Measurements from ENCODE around the gene KIDINS220.
A peak's percentile ranks its signal among the peaks of the same experiment; 100 is the strongest.

Gene KIDINS220

GRCh38 chr2:8836971-8837794 is at the start of gene KIDINS220:
Gene KIDINS220 (minus strand): TSS chr2:8837613. CDS start chr2:8827093, 10,520 bp downstream.
- TF ChIP-seq GATA3 (IDR thresholded peaks at IDR 0.05; ENCODE audit: low read depth, low read length) (no peak), GATA2 (IDR thresholded peaks at IDR 0.05; ENCODE audit: low read depth, low read length) (no peak)

- no peak for TF ChIP-seq GATA3 (IDR thresholded peaks at IDR 0.05; ENCODE audit: low read depth, low read length)
- TF ChIP-seq GATA2 (IDR thresholded peaks at IDR 0.05; ENCODE audit: low read depth, low read length), result no peak
These were observed 49.5 kb upstream of the KIDINS220 start for GRCh38 chr2:8886876-8887275.

- TF ChIP-seq GATA3 (IDR thresholded peaks at IDR 0.05; ENCODE audit: low read depth, low read length) (no peak), GATA2 (IDR thresholded peaks at IDR 0.05; ENCODE audit: low read depth, low read length) (no peak)
These were observed 48.7 kb upstream of the KIDINS220 start for GRCh38 chr2:8886202-8886518.

- no peak for TF ChIP-seq GATA2 (IDR thresholded peaks at IDR 0.05; ENCODE audit: low read depth, low read length)
- no peak for TF ChIP-seq GATA3 (IDR thresholded peaks at IDR 0.05; ENCODE audit: low read depth, low read length)
These were observed 48.2 kb upstream of the KIDINS220 start for GRCh38 chr2:8885449-8886201.

GRCh38 chr2:8884812-8885211 is 47.4 kb upstream of the KIDINS220 start:
- TF ChIP-seq GATA2 (IDR thresholded peaks at IDR 0.05; ENCODE audit: low read depth, low read length) (no peak), GATA3 (IDR thresholded peaks at IDR 0.05; ENCODE audit: low read depth, low read length) (no peak)

GRCh38 chr2:8882094-8882493 is 44.7 kb upstream of the KIDINS220 start:
- TF ChIP-seq GATA2 (IDR thresholded peaks at IDR 0.05; ENCODE audit: low read depth, low read length), result no peak
- no peak for TF ChIP-seq GATA3 (IDR thresholded peaks at IDR 0.05; ENCODE audit: low read depth, low read length)

GRCh38 chr2:8877894-8878293 is 40.5 kb upstream of the KIDINS220 start:
- no peak for TF ChIP-seq GATA3 (IDR thresholded peaks at IDR 0.05; ENCODE audit: low read depth, low read length)
- no peak for TF ChIP-seq GATA2 (IDR thresholded peaks at IDR 0.05; ENCODE audit: low read depth, low read length)

- TF ChIP-seq GATA2 (IDR thresholded peaks at IDR 0.05; ENCODE audit: low read depth, low read length) (no peak), GATA3 (IDR thresholded peaks at IDR 0.05; ENCODE audit: low read depth, low read length) (no peak)
These were observed 39.9 kb upstream of the KIDINS220 start for GRCh38 chr2:8877332-8877731.

GRCh38 chr2:8876628-8877027 is 39.2 kb upstream of the KIDINS220 start:
- no peak for TF ChIP-seq GATA3 (IDR thresholded peaks at IDR 0.05; ENCODE audit: low read depth, low read length)
- no peak for TF ChIP-seq GATA2 (IDR thresholded peaks at IDR 0.05; ENCODE audit: low read depth, low read length)

GRCh38 chr2:8872821-8873432 is 35.5 kb upstream of the KIDINS220 start:
- TF ChIP-seq GATA2 (IDR thresholded peaks at IDR 0.05; ENCODE audit: low read depth, low read length) (peak; percentile 52; the same call in 1 of the 2 replicates), GATA3 (IDR thresholded peaks at IDR 0.05; ENCODE audit: low read depth, low read length) (peak; percentile 62; the same call in 1 of the 2 replicates)

- TF ChIP-seq GATA2 (IDR thresholded peaks at IDR 0.05; ENCODE audit: low read depth, low read length) (no peak), GATA3 (IDR thresholded peaks at IDR 0.05; ENCODE audit: low read depth, low read length) (no peak)
These were observed 33.0 kb upstream of the KIDINS220 start for GRCh38 chr2:8870441-8870840.

GRCh38 chr2:8867363-8867762 is 29.9 kb upstream of the KIDINS220 start:
- peak; percentile 83 for TF ChIP-seq GATA3 (IDR thresholded peaks at IDR 0.05; ENCODE audit: low read depth, low read length)
- peak; percentile 76 for TF ChIP-seq GATA2 (IDR thresholded peaks at IDR 0.05; ENCODE audit: low read depth, low read length)

- TF ChIP-seq GATA3 (IDR thresholded peaks at IDR 0.05; ENCODE audit: low read depth, low read length) (no peak), GATA2 (IDR thresholded peaks at IDR 0.05; ENCODE audit: low read depth, low read length) (no peak)
These were observed 26.0 kb upstream of the KIDINS220 start for GRCh38 chr2:8863331-8863953.

GRCh38 chr2:8862230-8862629 is 24.8 kb upstream of the KIDINS220 start:
- no peak for TF ChIP-seq GATA3 (IDR thresholded peaks at IDR 0.05; ENCODE audit: low read depth, low read length)
- no peak for TF ChIP-seq GATA2 (IDR thresholded peaks at IDR 0.05; ENCODE audit: low read depth, low read length)
